ENCODE data around the gene CRACDL.

- no peak for TF ChIP-seq CTCF (IDR thresholded peaks at IDR 0.05)
- TF ChIP-seq EZH2 (IDR thresholded peaks at IDR 0.05; ENCODE audit: borderline replicate concordance, insufficient read depth, low read depth, low read length, poor library complexity, severe bottlenecking): no peak
These were observed 20.2 kb downstream of the CRACDL start for GRCh38 chr2:98915751-98916358.

Data from B cell (primary cell).